Measurements from ENCODE around the gene C2CD4B.

C2CD4B gene

DNA sequence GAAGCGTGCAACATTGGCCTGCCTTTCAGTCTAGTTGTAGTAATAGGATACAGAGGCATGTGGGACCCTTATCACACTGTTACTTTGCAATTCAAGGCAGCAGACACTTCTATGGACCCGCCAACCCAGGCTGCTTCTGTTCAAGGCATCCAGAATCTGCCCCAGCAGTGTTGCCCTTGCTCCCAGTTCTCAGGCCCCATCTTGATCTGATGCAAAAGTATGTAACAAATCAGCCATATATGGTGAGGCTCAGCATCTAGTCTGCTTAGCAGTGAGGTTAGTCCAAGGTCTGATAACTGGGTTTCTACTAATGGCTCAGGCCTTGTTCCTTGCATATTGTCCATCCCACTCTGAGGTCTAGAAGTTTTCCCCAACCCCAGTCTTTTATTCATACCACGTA lies 17.9 kb downstream of the C2CD4B start:
- DNase-seq: no peak

DNA sequence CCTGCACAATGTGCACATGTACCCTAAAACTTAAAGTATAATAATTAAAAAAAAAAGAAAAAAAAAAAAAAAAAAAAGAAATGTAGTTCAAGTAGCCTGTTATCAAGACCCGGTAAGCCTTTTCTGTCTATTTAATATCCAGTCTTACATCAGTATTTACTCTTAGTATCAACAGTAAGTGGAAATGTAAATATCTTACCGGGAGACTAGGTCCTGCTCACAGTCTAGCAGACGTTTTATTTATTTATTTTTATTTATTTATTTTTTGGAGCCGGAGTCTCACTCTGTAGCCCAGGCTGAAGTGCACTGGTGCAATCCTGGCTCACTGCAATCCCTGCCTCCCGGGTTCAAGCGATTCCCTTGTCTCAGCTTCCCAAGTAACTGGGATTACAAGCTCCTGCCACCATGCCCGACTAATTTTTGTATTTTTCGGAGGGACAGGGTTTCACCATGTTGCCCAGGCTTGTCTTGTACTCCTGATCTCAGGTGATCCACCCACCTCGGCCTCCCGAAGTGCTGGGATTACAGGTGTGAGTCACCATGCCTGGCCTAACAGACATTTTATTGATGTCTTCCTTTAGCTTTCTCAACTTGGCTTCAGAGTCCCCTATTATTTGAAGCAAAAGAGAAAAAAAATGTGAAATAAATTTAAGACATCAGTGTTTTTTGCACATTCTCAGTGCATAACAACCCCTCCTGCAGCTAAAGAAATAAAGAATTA lies 19.9 kb downstream of the C2CD4B start:
- no peak for DNase-seq

DNA sequence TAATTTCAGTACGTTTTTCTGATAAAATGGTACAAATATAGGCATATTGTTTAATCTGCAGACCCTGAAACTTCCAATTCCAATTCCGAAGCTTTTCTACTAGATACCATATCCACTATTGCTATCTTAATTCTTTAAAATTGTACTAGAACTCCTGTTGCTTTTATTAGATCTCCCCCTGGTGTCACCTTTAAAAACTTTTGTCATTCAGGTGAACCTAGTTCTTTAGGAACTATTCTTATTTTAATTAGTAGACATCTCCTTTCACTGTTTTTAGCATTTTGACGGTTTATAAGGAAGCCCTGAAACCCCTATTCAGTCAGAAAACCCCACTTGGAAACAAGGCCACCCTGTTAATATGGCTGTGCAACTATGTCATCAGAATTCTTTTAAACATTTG lies 22.3 kb downstream of the C2CD4B start:
- peak in 1 of 2 experiments; percentile 12 for DNase-seq

GRCh38 chr15:62141643-62142588 lies 23.2 kb downstream of the C2CD4B start:
- DNase-seq: no peak

- no peak for DNase-seq
Observed at GRCh38 chr15:62141200-62141599, 23.9 kb downstream of the C2CD4B start.

DNA sequence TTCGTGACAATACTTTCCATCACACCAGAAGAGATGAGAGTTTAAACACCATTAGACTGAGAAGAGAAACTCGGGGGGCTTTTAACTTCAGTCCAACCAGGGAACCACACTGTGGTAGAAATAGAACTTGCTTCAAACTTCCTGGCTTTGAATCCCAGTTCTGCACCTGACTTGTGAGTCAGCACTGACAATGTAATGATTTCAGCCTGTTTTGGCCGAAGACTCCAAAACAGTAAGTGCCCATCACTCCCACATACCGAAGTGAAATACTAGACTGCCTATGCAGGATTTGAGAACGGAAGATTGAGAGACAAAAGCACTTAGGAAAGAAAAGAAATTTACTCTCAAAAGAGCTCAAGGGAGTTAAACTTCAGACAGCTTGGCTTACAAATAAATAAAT lies 27.0 kb downstream of the C2CD4B start:
- no peak for DNase-seq

- no peak for DNase-seq
Observed at GRCh38 chr15:62136911-62137865, 27.9 kb downstream of the C2CD4B start.

DNA sequence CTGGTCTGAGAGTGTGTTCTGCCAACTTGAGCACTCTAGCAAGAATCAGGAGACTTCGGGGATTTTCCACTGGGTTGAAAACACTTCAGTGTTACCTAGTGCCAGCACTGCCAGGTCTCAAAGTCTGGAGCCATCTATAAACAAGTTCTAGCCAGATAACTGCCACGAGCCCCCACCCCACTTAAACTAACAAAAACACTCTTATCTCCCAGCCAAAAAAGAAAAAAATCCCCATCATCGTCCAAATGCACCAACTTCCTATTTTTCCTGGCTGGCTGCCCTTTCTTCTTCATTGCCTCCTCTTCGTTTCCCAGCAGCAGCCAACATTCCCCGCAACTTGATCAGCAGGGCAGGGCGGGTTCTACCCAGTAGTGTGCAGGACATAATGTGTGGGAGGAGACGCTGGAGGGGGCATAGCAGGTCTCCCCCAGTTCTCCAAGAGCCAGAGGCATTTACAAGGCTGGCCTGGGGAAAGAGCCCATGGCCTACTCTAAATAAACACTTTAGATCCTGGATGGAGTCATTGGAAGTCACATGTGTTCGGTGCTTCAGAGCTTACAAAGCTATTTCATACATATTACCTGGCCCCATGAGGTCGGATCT lies 29.5 kb downstream of the C2CD4B start:
- no peak for DNase-seq

DNA sequence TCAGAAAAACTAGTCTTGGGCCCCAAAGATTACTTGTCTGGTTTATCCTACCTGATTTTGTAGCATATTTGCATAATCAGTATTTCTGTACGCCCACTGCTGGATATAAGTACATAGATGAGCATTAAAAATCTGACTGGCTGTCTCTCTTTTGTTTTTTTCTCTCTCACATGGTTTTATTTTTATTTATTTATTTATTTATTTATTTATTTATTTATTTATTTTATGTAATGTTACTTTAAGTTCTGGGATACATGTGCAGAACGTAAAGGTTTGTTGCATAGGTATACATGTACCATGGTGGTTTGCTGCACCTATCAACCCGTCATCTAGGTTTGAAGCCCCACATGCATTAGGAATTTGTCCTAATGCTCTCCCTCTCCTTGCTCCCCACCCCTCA lies 31.9 kb downstream of the C2CD4B start:
- no peak for DNase-seq

GRCh38 chr15:62128916-62129315 lies 36.2 kb downstream of the C2CD4B start:
- DNase-seq: no peak

- DNase-seq: no peak
Observed at GRCh38 chr15:62126364-62126763, 38.7 kb downstream of the C2CD4B start.

DNA sequence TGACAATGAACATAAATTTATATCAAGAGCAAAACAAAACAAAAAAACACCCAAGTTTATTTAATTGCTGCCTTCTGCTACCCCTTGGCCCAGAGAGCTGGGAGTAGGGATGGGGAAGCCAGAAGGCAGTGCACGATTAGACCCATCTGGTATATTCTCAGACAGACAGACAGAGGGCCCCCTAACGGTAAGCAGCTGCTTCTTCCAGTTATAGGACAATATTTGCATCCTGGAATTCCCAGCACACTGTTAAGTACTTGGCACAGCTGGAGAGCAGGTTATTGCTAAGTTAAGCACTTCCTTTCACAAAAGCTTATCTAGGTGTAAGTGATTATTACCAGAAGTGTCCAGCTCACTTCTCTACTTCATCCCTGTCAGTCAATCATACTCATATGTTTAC lies 39.3 kb downstream of the C2CD4B start:
- DNase-seq: peak in 1 of 2 experiments; percentile 62

DNA sequence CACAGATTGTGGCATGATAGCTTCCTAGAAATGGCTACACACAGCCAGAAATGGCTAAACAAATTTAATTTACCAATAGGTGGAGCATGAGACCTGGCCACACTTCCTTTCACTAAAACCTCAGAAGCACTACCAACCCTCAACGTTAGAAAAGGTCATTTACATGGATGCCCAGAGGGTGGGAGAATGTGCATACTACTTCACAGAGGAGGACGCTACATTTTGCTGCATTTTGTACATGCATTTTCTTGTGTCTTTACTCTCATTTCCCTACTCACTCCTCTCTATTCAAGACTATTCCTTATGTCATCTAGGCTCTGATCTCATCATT lies 40.1 kb downstream of the C2CD4B start:
- DNase-seq: no peak

- no peak for DNase-seq
Observed at GRCh38 chr15:62124176-62124972, 40.7 kb downstream of the C2CD4B start.

GRCh38 chr15:62122249-62122648 lies 42.8 kb downstream of the C2CD4B start:
- no peak for DNase-seq

DNA sequence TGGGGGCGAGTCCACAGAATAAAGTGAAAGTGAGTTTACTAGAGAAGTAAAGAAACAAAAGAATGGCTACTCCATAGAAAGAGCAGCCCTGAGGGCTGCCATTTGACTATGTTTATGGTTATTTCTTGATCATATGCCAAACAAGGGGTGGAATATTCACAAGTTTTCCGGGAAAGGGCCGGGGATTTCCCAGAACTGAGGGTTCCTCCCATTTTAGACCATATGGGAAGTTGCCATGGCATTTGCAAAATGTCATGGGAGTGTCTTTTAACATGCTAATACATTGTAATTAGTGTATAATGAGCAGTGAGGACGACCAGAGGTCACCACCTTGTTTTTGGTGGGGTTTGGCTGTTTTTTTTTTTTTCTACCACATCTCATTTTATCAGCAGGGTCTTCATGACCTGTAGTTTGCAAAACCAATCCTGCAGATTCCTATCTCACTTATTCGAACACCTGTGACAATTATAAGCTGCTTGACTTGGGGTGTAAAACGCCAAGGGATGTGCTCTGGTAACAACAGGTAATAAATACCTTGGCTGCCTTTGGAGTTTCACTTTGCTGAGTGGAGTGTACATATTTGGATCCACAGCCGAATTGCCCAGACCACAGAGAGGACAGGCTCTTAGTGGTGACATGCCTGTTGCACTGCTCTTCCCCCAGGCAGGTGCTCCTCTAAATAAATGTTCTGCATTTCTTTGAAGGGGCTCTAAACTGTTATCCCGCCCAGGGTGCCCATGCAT lies 43.6 kb downstream of the C2CD4B start:
- no peak for DNase-seq

GRCh38 chr15:62120776-62121175 lies 44.3 kb downstream of the C2CD4B start:
- DNase-seq: no peak

DNA sequence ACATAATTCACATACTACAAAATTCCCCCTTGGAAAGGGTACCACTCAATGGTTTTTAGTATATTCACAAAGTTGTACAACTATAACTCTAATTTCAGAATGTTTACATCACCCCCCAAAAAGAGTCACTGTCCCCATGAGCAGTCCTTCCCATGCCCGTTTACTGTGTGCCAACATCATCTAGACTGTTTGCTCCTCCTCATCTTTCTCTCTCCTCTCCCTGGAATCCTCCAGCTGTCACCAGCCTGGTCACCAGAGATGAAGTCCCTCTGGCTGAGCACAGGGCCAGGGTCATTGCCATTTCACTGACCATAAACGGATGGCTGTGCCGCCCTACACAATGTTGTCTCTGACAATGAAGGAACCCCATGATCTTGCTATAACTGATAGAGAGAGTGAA lies 45.2 kb downstream of the C2CD4B start:
- DNase-seq: no peak

GRCh38 chr15:62119227-62119864 lies 45.7 kb downstream of the C2CD4B start:
- peak; percentile 49 to 81 for DNase-seq

- DNase-seq: no peak
Observed at GRCh38 chr15:62118520-62119226, 46.4 kb downstream of the C2CD4B start.
